Brain microvascular endothelial cell (primary cell): Measurements from ENCODE around the gene SAFB2.

Experiments
- DNase-seq: peaks from one replicate; pipeline ENCODE4 v3.0.0-alpha.2; 2020
- H3K27ac ChIP-seq: fragments of 250-450 bp; sonication (Bioruptor Pico); 2 replicates; pipeline ENCODE4 v1.5.1; 2020; ENCODE audit warnings: mild to moderate bottlenecking, moderate library complexity
- H3K27me3 ChIP-seq: fragments of 250-450 bp; sonication (Bioruptor Pico); replicated peaks from 2 replicates; pipeline ENCODE4 v1.5.1; 2020; ENCODE audit warnings: mild to moderate bottlenecking
- H3K36me3 ChIP-seq: fragments of 250-450 bp; sonication (Bioruptor Pico); replicated peaks from 2 replicates; pipeline ENCODE4 v1.5.1; 2020; ENCODE audit warnings: mild to moderate bottlenecking
- H3K4me3 ChIP-seq: 2 replicates; pipeline ENCODE4 v1.5.1; 2011; ENCODE audit warnings: low read depth, mild to moderate bottlenecking, control low read depth, low read length, moderate library complexity
- CTCF ChIP-seq: IDR thresholded peaks from 2 replicates; pipeline ENCODE4 v1.5.1; 2011; ENCODE audit warnings: low read depth, mild to moderate bottlenecking, moderate library complexity, low read length, control low read depth, inconsistent platforms; ENCODE audit errors: missing control alignments
- in situ Hi-C: cut with HindIII; loops from 2 replicates; pipeline ENCODE4 v1.10.0; 2017; ENCODE audit warnings: low sequenced_read_pairs, low pct_ligation_motif_present

Gene SAFB2

GRCh38 chr19:5592531-5593342 lies 29.8 kb downstream of the SAFB2 start:
- Histone ChIP-seq H3K36me3 (peaks cover 91% of the 10 kb centered on the region), H3K4me3 (no peak overlapping the region), H3K27ac (no peak overlapping the region), H3K27me3 (no peaks in the 10 kb centered on the region)
- DNase-seq: no peak
- in situ Hi-C loops: no loop called here
- no peak for TF ChIP-seq CTCF

GRCh38 chr19:5591476-5591875 lies 31.1 kb downstream of the SAFB2 start:
- in situ Hi-C loops: no loop called here
- no peak for TF ChIP-seq CTCF
- no peak for DNase-seq
- H3K27me3 ChIP-seq: no peaks in the 10 kb centered on the region
- H3K4me3 ChIP-seq: no peak overlapping the region
- H3K36me3 ChIP-seq: peaks cover 86% of the 10 kb centered on the region
- no peak overlapping the region for H3K27ac ChIP-seq

- no peaks in the 10 kb centered on the region for H3K27me3 ChIP-seq
- no peak overlapping the region for H3K4me3 ChIP-seq
- H3K36me3 ChIP-seq: peaks cover 84% of the 10 kb centered on the region
- in situ Hi-C loops: no loop called here
- DNase-seq: no peak
- H3K27ac ChIP-seq: no peak overlapping the region
- TF ChIP-seq CTCF: no peak
Measured at GRCh38 chr19:5590865-5591154, 31.8 kb downstream of the SAFB2 start.

GRCh38 chr19:5590151-5590864 lies 32.3 kb downstream of the SAFB2 start:
- no peak for DNase-seq

GRCh38 chr19:5588906-5589676 lies 33.5 kb downstream of the SAFB2 start:
- Histone ChIP-seq H3K27ac (no peak overlapping the region), H3K36me3 (peaks cover 68% of the 10 kb centered on the region), H3K27me3 (no peaks in the 10 kb centered on the region), H3K4me3 (no peak overlapping the region)
- TF ChIP-seq CTCF: no peak
- DNase-seq: no peak
- in situ Hi-C loops: no loop called here

More at GRCh38 chr19:5590151-5590864, 32.3 kb downstream of the SAFB2 start:
- TF ChIP-seq CTCF: no peak
- Histone ChIP-seq H3K27me3 (no peaks in the 10 kb centered on the region), H3K36me3 (peaks cover 79% of the 10 kb centered on the region), H3K4me3 (no peak overlapping the region), H3K27ac (no peak overlapping the region)
- in situ Hi-C loops: no loop called here
